Effector memory CD8-positive, alpha-beta T cell (primary cell): ENCODE data around the gene THPO.
A peak's percentile ranks its signal among the peaks of the same experiment; 100 is the strongest.

Experiments used
- ATAC-seq: fragments of 150-1000 bp; cut with Tn5 transposase; replicated peaks from 2 replicates; pipeline ENCODE4 v1.10.0; 2021; ENCODE audit warnings: mild to moderate bottlenecking, moderate library complexity
- DNase-seq, 3 experiments: peaks; one replicate each; pipeline ENCODE4 v3.0.0; 2021
- H3K27ac Mint-ChIP-seq, 2 donors: one replicate each; pipeline ENCODE4 v1.8.0; 2022; ENCODE audit warnings: mild to moderate bottlenecking in 2 of 2, mixed read lengths in 2 of 2, moderate library complexity in 2 of 2
- H3K27me3 Mint-ChIP-seq, 2 donors: one replicate each; pipeline ENCODE4 v1.8.0; 2022; ENCODE audit warnings: mixed read lengths in 2 of 2
- H3K36me3 Mint-ChIP-seq: one replicate; pipeline ENCODE4 v1.8.0; 2022; ENCODE audit warnings: mild to moderate bottlenecking, moderate library complexity, mixed read lengths; ENCODE audit not compliant: insufficient read depth
- H3K4me1 Mint-ChIP-seq, 2 donors: one replicate each; pipeline ENCODE4 v1.8.0; 2022; ENCODE audit warnings: low read depth in 2 of 2, mixed read lengths in 2 of 2
- H3K4me3 Mint-ChIP-seq, 2 donors: one replicate each; pipeline ENCODE4 v1.8.0; 2022; ENCODE audit warnings: mild to moderate bottlenecking in 2 of 2, mixed read lengths in 2 of 2, moderate library complexity in 2 of 2
- H3K9me3 Mint-ChIP-seq, 2 donors: one replicate each; pipeline ENCODE4 v1.8.0; 2022; ENCODE audit warnings: mixed read lengths in 2 of 2
- total RNA-seq, 9 experiments: gene quantifications; one replicate each; lab custom pipeline; 2026; lab: John Stamatoyannopoulos, UW

Gene THPO
- total RNA-seq = 0 to 0.12 (median 0) reads per million in 9 experiments

- Mint-ChIP-seq H3K36me3 (peaks cover 2% of the 10 kb centered on the region), H3K4me3 (peak within 1 kb of the TSS; percentile 70 to 72), H3K9me3 (no peaks in the 10 kb centered on the region), H3K4me1 (peaks cover 9 to 14% of the 10 kb centered on the region in 2 donors), H3K27ac (no peak within 1 kb of the TSS), H3K27me3 (peaks cover 69 to 76% of the 10 kb centered on the region in 2 donors)
- DNase-seq (no peak), ATAC-seq (no peak)
These were observed at the start of gene THPO for GRCh38 chr3:184377882-184378445. TSS of gene THPO (minus strand) at chr3:184378207. CDS start at chr3:184376259, 1,948 bp downstream.

GRCh38 chr3:184426691-184427141 is 48.7 kb upstream of the THPO start:
- no peaks in the 10 kb centered on the region for H3K36me3 Mint-ChIP-seq
- no peaks in the 10 kb centered on the region for H3K4me1 Mint-ChIP-seq
- ATAC-seq (no peak), DNase-seq (no peak)
- no peaks in the 10 kb centered on the region for H3K9me3 Mint-ChIP-seq
- H3K4me3 Mint-ChIP-seq = no peak overlapping the region
- peaks cover 43 to 59% of the 10 kb centered on the region in 2 donors for H3K27me3 Mint-ChIP-seq
- H3K27ac Mint-ChIP-seq = no peak overlapping the region

- Mint-ChIP-seq H3K27ac (no peak overlapping the region), H3K4me3 (no peak overlapping the region), H3K9me3 (no peaks in the 10 kb centered on the region), H3K4me1 (no peaks in the 10 kb centered on the region), H3K27me3 (peaks cover 41 to 47% of the 10 kb centered on the region in 2 donors), H3K36me3 (no peaks in the 10 kb centered on the region)
- DNase-seq (no peak), ATAC-seq (no peak)
These were observed 45.6 kb upstream of the THPO start for GRCh38 chr3:184423561-184423960.

- no peak overlapping the region for H3K27ac Mint-ChIP-seq
- no peaks in the 10 kb centered on the region for H3K4me1 Mint-ChIP-seq
- no peak overlapping the region for H3K4me3 Mint-ChIP-seq
- H3K27me3 Mint-ChIP-seq = peaks cover 12 to 17% of the 10 kb centered on the region in 2 donors
- H3K9me3 Mint-ChIP-seq = no peaks in the 10 kb centered on the region
- H3K36me3 Mint-ChIP-seq = peaks cover 4% of the 10 kb centered on the region
- ATAC-seq = no peak
- no peak for DNase-seq
These were observed 41.2 kb upstream of the THPO start for GRCh38 chr3:184419171-184419570.

GRCh38 chr3:184417619-184418327 is 39.8 kb upstream of the THPO start:
- Mint-ChIP-seq H3K27me3 (peaks cover 10 to 11% of the 10 kb centered on the region in 2 donors), H3K36me3 (peaks cover 4% of the 10 kb centered on the region), H3K9me3 (no peaks in the 10 kb centered on the region), H3K4me1 (no peaks in the 10 kb centered on the region), H3K4me3 (no peak overlapping the region), H3K27ac (no peak overlapping the region)
- peak; percentile 89 for ATAC-seq
- peak; percentile 43 to 58 (median 46) for DNase-seq

GRCh38 chr3:184415203-184415490 is 37.1 kb upstream of the THPO start:
- H3K27me3 Mint-ChIP-seq = peaks cover 25 to 28% of the 10 kb centered on the region in 2 donors
- no peaks in the 10 kb centered on the region for H3K9me3 Mint-ChIP-seq
- no peak overlapping the region for H3K27ac Mint-ChIP-seq
- DNase-seq = no peak
- no peak for ATAC-seq
- peaks cover 4% of the 10 kb centered on the region for H3K36me3 Mint-ChIP-seq
- no peaks in the 10 kb centered on the region for H3K4me1 Mint-ChIP-seq
- no peak overlapping the region for H3K4me3 Mint-ChIP-seq

GRCh38 chr3:184414418-184415202 is 36.6 kb upstream of the THPO start:
- ATAC-seq (no peak), DNase-seq (no peak)
- H3K36me3 Mint-ChIP-seq = peaks cover 4% of the 10 kb centered on the region
- no peaks in the 10 kb centered on the region for H3K4me1 Mint-ChIP-seq
- no peak overlapping the region for H3K27ac Mint-ChIP-seq
- peaks cover 25 to 34% of the 10 kb centered on the region in 2 donors for H3K27me3 Mint-ChIP-seq
- no peak overlapping the region for H3K4me3 Mint-ChIP-seq
- H3K9me3 Mint-ChIP-seq = no peaks in the 10 kb centered on the region

- peaks cover 25 to 52% of the 10 kb centered on the region in 2 donors for H3K27me3 Mint-ChIP-seq
- no peaks in the 10 kb centered on the region for H3K4me1 Mint-ChIP-seq
- H3K9me3 Mint-ChIP-seq = no peaks in the 10 kb centered on the region
- no peaks in the 10 kb centered on the region for H3K36me3 Mint-ChIP-seq
- no peak overlapping the region for H3K4me3 Mint-ChIP-seq
- DNase-seq (no peak), ATAC-seq (no peak)
- no peak overlapping the region for H3K27ac Mint-ChIP-seq
These were observed 32.0 kb upstream of the THPO start for GRCh38 chr3:184409946-184410500.

GRCh38 chr3:184409331-184409926 is 31.4 kb upstream of the THPO start:
- no peaks in the 10 kb centered on the region for H3K36me3 Mint-ChIP-seq
- no peak overlapping the region for H3K4me3 Mint-ChIP-seq
- H3K27me3 Mint-ChIP-seq = peaks cover 25 to 54% of the 10 kb centered on the region in 2 donors
- DNase-seq (no peak), ATAC-seq (no peak)
- no peaks in the 10 kb centered on the region for H3K9me3 Mint-ChIP-seq
- H3K4me1 Mint-ChIP-seq = no peaks in the 10 kb centered on the region
- H3K27ac Mint-ChIP-seq = no peak overlapping the region

GRCh38 chr3:184405075-184406030 is 27.3 kb upstream of the THPO start:
- Mint-ChIP-seq H3K9me3 (no peaks in the 10 kb centered on the region), H3K4me3 (no peak overlapping the region), H3K36me3 (no peaks in the 10 kb centered on the region), H3K27me3 (peaks cover 24 to 68% of the 10 kb centered on the region in 2 donors), H3K4me1 (no peaks in the 10 kb centered on the region), H3K27ac (no peak overlapping the region)
- ATAC-seq (no peak), DNase-seq (no peak)

- no peak for DNase-seq
- peaks cover 40 to 69% of the 10 kb centered on the region in 2 donors for H3K27me3 Mint-ChIP-seq
- no peaks in the 10 kb centered on the region for H3K36me3 Mint-ChIP-seq
- ATAC-seq = no peak
- H3K27ac Mint-ChIP-seq = no peak overlapping the region
- H3K4me3 Mint-ChIP-seq = no peak overlapping the region
- H3K9me3 Mint-ChIP-seq = no peaks in the 10 kb centered on the region
- no peaks in the 10 kb centered on the region for H3K4me1 Mint-ChIP-seq
These were observed 21.4 kb upstream of the THPO start for GRCh38 chr3:184399410-184399809.

- DNase-seq = no peak
These were observed 17.3 kb upstream of the THPO start for GRCh38 chr3:184395320-184395660.

More at GRCh38 chr3:184395320-184395660, 17.3 kb upstream of the THPO start:
- H3K36me3 Mint-ChIP-seq = no peaks in the 10 kb centered on the region
- no peaks in the 10 kb centered on the region for H3K4me1 Mint-ChIP-seq
- no peak for ATAC-seq
- H3K4me3 Mint-ChIP-seq = no peak overlapping the region
- H3K9me3 Mint-ChIP-seq = no peaks in the 10 kb centered on the region
- H3K27ac Mint-ChIP-seq = no peak overlapping the region
- H3K27me3 Mint-ChIP-seq = peaks cover 35 to 50% of the 10 kb centered on the region in 2 donors
